Measurements from ENCODE around the gene CDH5. TPM values are rescaled to one million over a fixed set of nuclear protein-coding genes. Genes with fewer than 3 reads are reported as not detected.

The CDH5 gene
- total RNA-seq, 1 donor from 2014 or later = 263 TPM

DNA sequence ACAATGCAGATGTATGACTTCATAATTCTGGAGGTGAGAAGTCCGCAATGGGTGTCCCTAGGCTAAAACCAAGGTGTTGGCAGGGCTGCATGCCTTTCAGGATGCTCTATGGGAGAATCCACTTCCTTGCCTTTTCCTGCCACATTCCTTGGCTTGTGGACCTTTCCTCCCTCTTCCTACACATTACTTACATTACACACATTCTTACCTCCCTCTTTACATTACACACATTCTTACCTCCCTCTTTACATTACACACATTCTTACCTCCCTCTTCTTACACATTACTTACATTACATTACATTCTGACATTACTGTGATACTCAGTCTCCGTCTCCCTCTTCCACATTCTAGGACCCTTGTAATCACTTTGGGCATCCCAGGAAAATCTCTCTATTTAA, 14.2 kb upstream of the CDH5 start:
- DNase-seq (ENCODE audit: low read depth in 2 of 2) = no peak

DNA sequence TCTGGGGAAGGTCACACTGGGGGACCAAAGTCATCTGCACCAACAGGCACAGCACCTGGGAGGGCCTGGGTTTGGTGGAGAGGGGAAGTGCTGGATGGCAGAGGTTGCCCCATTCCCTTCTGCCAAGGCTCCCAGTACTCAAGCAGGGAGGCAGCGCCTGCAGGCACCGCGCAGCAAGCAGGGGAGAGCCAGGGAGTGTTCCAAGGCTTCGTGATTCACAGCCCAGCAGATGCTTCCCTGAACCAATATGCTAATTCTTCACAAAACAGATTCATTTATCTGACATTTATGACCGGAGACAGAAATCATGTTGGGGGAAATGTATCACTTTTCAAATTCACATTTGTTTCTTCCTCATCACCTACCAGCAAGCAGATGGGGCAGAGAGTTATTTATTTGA, 13.4 kb upstream of the CDH5 start:
- DNase-seq (ENCODE audit: low read depth in 2 of 2) = no peak

DNA sequence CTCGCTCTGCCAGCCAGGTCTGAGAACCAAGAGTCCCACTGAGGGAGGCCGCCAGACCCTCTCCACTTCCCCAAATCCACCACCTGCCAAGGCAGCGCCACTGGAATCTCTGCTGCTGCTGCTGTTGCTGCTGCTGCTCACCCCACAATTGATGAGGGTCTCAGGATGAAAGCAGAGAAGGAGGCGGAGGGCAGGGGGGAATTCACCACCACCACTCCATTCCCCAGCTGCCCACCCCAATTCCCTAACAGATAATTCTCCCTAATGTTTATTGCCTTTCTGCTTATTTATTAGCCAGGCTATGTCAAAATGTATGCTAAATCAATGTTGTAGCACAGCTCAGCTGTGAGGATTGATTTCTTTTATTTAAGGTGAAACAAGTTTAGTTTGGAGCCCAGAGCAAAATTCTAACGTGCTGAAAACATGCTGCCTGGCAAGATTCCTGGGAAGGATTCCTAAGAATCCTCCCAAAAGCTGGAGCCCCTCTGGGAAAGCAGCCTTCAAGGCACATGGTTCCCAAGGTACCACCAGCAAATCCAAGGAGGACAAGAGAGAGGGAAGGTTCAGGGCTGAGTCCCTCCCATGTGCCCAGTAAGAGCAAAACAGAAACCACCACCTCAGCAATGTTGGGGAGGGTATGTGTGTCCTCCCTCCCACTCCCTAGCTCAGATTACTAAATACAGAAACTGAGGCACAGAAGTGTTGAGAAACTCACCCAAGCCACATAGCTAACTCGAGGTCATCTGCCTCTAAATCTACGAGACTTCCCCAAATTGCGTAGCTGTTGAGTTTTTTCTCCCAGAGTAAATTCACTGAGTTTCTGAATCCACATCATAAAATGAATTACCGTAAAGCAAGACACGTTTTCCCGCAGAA, 12.2 kb upstream of the CDH5 start:
- no peak for DNase-seq (ENCODE audit: low read depth in 2 of 2)

- no peak for DNase-seq (ENCODE audit: low read depth in 2 of 2)
These were observed 11.0 kb upstream of the CDH5 start for GRCh38 chr16:66355526-66355925.

- DNase-seq (ENCODE audit: low read depth in 2 of 2) = peak; percentile 92 to 94
These were observed 9.0 kb upstream of the CDH5 start for GRCh38 chr16:66357523-66357928.

GRCh38 chr16:66358231-66358630, 8.3 kb upstream of the CDH5 start:
- no peak for DNase-seq (ENCODE audit: low read depth in 2 of 2)

GRCh38 chr16:66359012-66359411, 7.5 kb upstream of the CDH5 start:
- peak in 1 of 2 donors; percentile 75 for DNase-seq (ENCODE audit: low read depth in 2 of 2)

GRCh38 chr16:66359811-66360608, 6.5 kb upstream of the CDH5 start:
- peak in 1 of 2 donors; percentile 94 for DNase-seq (ENCODE audit: low read depth in 2 of 2)

GRCh38 chr16:66360624-66361324, 5.7 kb upstream of the CDH5 start:
- DNase-seq (ENCODE audit: low read depth in 2 of 2) = peak in 1 of 2 donors; percentile 83

- no peak for DNase-seq (ENCODE audit: low read depth in 2 of 2)
These were observed 4.8 kb upstream of the CDH5 start for GRCh38 chr16:66361604-66362135.

DNA sequence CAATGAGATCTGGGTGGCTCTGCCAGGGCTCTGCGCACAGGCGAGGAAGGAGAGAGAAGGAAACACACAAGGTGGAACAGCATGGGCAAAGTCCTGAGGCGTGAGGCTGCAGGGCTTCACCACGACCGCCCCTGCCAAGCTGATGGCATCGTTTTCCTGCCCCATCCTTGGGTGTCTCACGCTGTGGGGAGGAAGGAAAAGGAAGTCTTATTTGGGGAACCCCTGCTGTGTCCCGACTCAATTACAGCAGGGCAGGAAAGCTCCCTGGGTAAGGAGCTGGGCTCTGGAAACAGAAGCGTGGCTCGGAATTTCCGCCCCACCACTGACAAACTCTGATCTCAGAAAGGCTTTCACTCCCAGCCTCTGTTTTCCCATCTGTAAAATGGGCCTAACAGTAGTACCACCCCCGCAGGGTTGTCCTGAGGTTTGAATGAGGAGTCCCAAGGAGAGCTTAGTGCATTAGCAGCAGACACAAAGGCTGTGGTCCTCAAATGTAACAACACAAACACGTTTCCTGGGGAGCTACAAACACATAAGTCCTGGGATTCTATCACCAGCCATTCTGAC, 3.2 kb upstream of the CDH5 start:
- no peak for DNase-seq (ENCODE audit: low read depth in 2 of 2)

- DNase-seq (ENCODE audit: low read depth in 2 of 2) = peak; percentile 85 to 86
These were observed 2.2 kb upstream of the CDH5 start for GRCh38 chr16:66364117-66364958.

DNA sequence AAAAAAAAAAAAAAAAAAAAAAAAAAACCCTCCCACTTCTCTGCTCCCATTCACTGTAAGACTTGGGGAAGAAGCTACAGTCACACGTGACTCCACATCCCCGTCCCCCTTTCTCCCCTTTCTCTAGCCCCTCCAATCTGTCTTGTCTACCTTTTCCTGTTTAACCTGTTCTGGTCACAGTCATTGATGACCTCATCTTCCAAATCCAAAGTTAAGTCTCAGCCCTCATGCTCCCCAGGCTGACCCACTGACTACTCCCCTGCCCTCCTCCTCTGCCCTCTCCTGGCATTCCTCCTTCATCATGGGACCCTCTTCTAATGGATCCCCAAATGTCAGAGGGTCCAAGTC, 1.6 kb upstream of the CDH5 start:
- no peak for DNase-seq (ENCODE audit: low read depth in 2 of 2)

DNA sequence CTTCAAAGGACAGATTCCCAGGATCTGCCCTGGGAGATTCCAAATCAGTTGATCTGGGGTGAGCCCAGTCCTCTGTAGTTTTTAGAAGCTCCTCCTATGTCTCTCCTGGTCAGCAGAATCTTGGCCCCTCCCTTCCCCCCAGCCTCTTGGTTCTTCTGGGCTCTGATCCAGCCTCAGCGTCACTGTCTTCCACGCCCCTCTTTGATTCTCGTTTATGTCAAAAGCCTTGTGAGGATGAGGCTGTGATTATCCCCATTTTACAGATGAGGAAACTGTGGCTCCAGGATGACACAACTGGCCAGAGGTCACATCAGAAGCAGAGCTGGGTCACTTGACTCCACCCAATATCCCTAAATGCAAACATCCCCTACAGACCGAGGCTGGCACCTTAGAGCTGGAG, 840 bp upstream of the CDH5 start:
- peak in 1 of 2 donors; percentile 76 for DNase-seq (ENCODE audit: low read depth in 2 of 2)

GRCh38 chr16:66367968-66368891, 1.7 kb downstream of the CDH5 start:
- peak; percentile 45 to 83 for DNase-seq (ENCODE audit: low read depth in 2 of 2)

GRCh38 chr16:66369055-66369592, 2.6 kb downstream of the CDH5 start:
- peak in 1 of 2 donors; percentile 80 for DNase-seq (ENCODE audit: low read depth in 2 of 2)

GRCh38 chr16:66370786-66371684, 4.5 kb downstream of the CDH5 start:
- DNase-seq (ENCODE audit: low read depth in 2 of 2) = no peak

Measured in dermis microvascular lymphatic vessel endothelial cell (primary cell).